MCF 10A (cell line): ENCODE measurements around the gene RERE. TPM values are rescaled to one million over a fixed set of nuclear protein-coding genes. Genes with fewer than 3 reads are reported as not detected.

Source experiments
- BruUV-seq: library from RNA; stranded (reverse); fragments of 400-500 nt; replicated peaks from 2 replicates; lab custom pipeline; 2021; lab: Mats Ljungman, UMichigan
- CTCF ChIA-PET: fragments of 300-600 bp; sonication (Branson Sonifier 250); formaldehyde crosslinking; extraction: SDS; loops from one replicate; lab custom pipeline; 2021; ENCODE audit warnings: antibody characterized with exemption, inconsistent platforms; lab: Yijun Ruan, JAX
- POLR2A ChIA-PET: fragments of 300-600, 350-650 bp; sonication (Branson Sonifier 250); formaldehyde crosslinking; extraction: SDS; loops from one replicate; lab custom pipeline; 2020; ENCODE audit warnings: antibody characterized with exemption, inconsistent platforms; lab: Yijun Ruan, JAX
- DNase-seq: peaks from one replicate; pipeline ENCODE4 v3.0.0-alpha.2; 2018; ENCODE audit not compliant: unreplicated experiment
- H3K27ac Mint-ChIP-seq: one replicate; pipeline ENCODE4 v1.8.0; 2022; ENCODE audit warnings: mild to moderate bottlenecking, low read depth, mixed read lengths; ENCODE audit not compliant: unreplicated experiment
- H3K27me3 Mint-ChIP-seq: one replicate; pipeline ENCODE4 v1.8.0; 2022; ENCODE audit warnings: mixed read lengths; ENCODE audit not compliant: insufficient read depth, unreplicated experiment
- H3K36me3 Mint-ChIP-seq: one replicate; pipeline ENCODE4 v1.8.0; 2022; ENCODE audit warnings: mild to moderate bottlenecking, moderate library complexity, mixed read lengths; ENCODE audit not compliant: insufficient read depth, unreplicated experiment
- H3K4me1 Mint-ChIP-seq: one replicate; pipeline ENCODE4 v1.8.0; 2022; ENCODE audit warnings: mixed read lengths; ENCODE audit not compliant: insufficient read depth, unreplicated experiment
- H3K4me3 Mint-ChIP-seq: one replicate; pipeline ENCODE4 v1.8.0; 2022; ENCODE audit warnings: mild to moderate bottlenecking, moderate library complexity, mixed read lengths; ENCODE audit not compliant: unreplicated experiment
- H3K9me3 Mint-ChIP-seq: one replicate; pipeline ENCODE4 v1.8.0; 2022; ENCODE audit warnings: mixed read lengths; ENCODE audit not compliant: unreplicated experiment
- CTCF ChIP-seq: fragments of 200-600 bp; IDR thresholded peaks from one replicate; pipeline ENCODE4 v1.8.0; 2022; ENCODE audit warnings: antibody characterized with exemption, mild to moderate bottlenecking; ENCODE audit not compliant: unreplicated experiment
- intact Hi-C: fragments of 100-400 bp; cut with micrococcal nuclease; formaldehyde crosslinking; loops from 2 replicates; pipeline ENCODE4 v1.14.1; 2022
- total RNA-seq: library from RNA; stranded (reverse); gene quantifications from 2 replicates; pipeline ENCODE4 v1.2.3, GENCODE V29; 2022

Gene RERE
- total RNA-seq, 1 experiment from 2014 or later: 48.4 TPM

GRCh38 chr1:8359617-8360481 lies 457.6 kb downstream of the RERE start:
- POLR2A ChIA-PET: no interaction called here
- no peak overlapping the region for H3K27ac Mint-ChIP-seq
- no TSS peak for BruUV-seq

GRCh38 chr1:8358897-8359616 lies 458.4 kb downstream of the RERE start:
- no TSS peak for BruUV-seq
- intact Hi-C loops: no loop called here
- DNase-seq: no peak
- Mint-ChIP-seq H3K4me3 (no peak overlapping the region), H3K4me1 (peaks cover 5% of the 10 kb centered on the region), H3K27me3 (no peaks in the 10 kb centered on the region), H3K9me3 (no peaks in the 10 kb centered on the region), H3K27ac (no peak overlapping the region), H3K36me3 (peaks cover 81% of the 10 kb centered on the region)
- ChIA-PET POLR2A (no interaction called here), CTCF (interaction anchor here (0.8 to 2.1 kb wide), 2 partner anchors 383 to 691 kb away, joined by 3 to 5 read pairs; no protein-coding TSS in a partner anchor)
- TF ChIP-seq CTCF: no peak

More at GRCh38 chr1:8359617-8360481, 457.6 kb downstream of the RERE start:
- CTCF ChIA-PET: interaction anchor here (0.7 to 2.1 kb wide), 3 partner anchors 65 to 692 kb away, joined by 3 to 5 read pairs (median 3); no protein-coding TSS in a partner anchor
- H3K36me3 Mint-ChIP-seq: peaks cover 74% of the 10 kb centered on the region
- no peak for TF ChIP-seq CTCF
- intact Hi-C loops: no loop called here
- no peak overlapping the region for H3K4me3 Mint-ChIP-seq
- H3K27me3 Mint-ChIP-seq: no peaks in the 10 kb centered on the region
- H3K9me3 Mint-ChIP-seq: no peaks in the 10 kb centered on the region
- DNase-seq: no peak
- H3K4me1 Mint-ChIP-seq: peaks cover 5% of the 10 kb centered on the region

GRCh38 chr1:8358241-8358896 lies 459.1 kb downstream of the RERE start:
- Mint-ChIP-seq H3K27ac (no peak overlapping the region), H3K36me3 (peaks cover 80% of the 10 kb centered on the region), H3K4me3 (no peak overlapping the region), H3K9me3 (no peaks in the 10 kb centered on the region), H3K27me3 (no peaks in the 10 kb centered on the region), H3K4me1 (peaks cover 5% of the 10 kb centered on the region)
- no peak for TF ChIP-seq CTCF
- intact Hi-C loops: no loop called here
- no peak for DNase-seq
- POLR2A ChIA-PET: no interaction called here
- BruUV-seq: no TSS peak
- CTCF ChIA-PET: interaction anchor here (0.6 to 2.1 kb wide), 3 partner anchors 211 to 383 kb away, joined by 4 to 5 read pairs (median 4); no protein-coding TSS in a partner anchor
